Renal pelvis (tissue), 4 donors: ENCODE data around the gene SULT6B1. TPM values are rescaled to one million over a fixed set of nuclear protein-coding genes. Genes with fewer than 3 reads are reported as not detected.
"Not testable (repeated sequence)": the region's sequence is repeated elsewhere in the genome, so short reads cannot be mapped to it uniquely, and the experiment has no call there.

Experiments used
- DNase-seq: peaks from one replicate; pipeline ENCODE4 v3.0.0-alpha.2; 2013
- polyA plus RNA-seq, 3 donors: library from polyadenylated mRNA; unstranded; fragments of 120-200 nt; gene quantifications; one replicate each; pipeline ENCODE4 v1.2.1, GENCODE V29; 2013; ENCODE audit not compliant: insufficient read length in 3 of 3

Gene SULT6B1
- polyA plus RNA-seq, 3 donors, result not detected

- DNase-seq, result no peak
Observed at GRCh38 chr2:37198681-37199065, 10.2 kb upstream of the SULT6B1 start.

- DNase-seq, result peak; percentile 80
Observed at GRCh38 chr2:37196320-37197195, 8.1 kb upstream of the SULT6B1 start, which contains the start of gene CEBPZOS. Gene CEBPZOS, plus strand, starts transcription at chr2:37196496. Its CDS starts 3,209 bp downstream, at chr2:37199705.

- DNase-seq, result not testable (repeated sequence)
Observed at GRCh38 chr2:37195862-37196319, 7.4 kb upstream of the SULT6B1 start.

- no peak for DNase-seq
Observed at GRCh38 chr2:37192551-37192950, 4.1 kb upstream of the SULT6B1 start.

- DNase-seq, result no peak
Observed at GRCh38 chr2:37191747-37192146, 3.3 kb upstream of the SULT6B1 start.

- no peak for DNase-seq
Observed at GRCh38 chr2:37191253-37191652, 2.8 kb upstream of the SULT6B1 start.

- DNase-seq, result no peak
Observed at GRCh38 chr2:37190290-37190689, 1.8 kb upstream of the SULT6B1 start.

- no peak for DNase-seq
Observed at GRCh38 chr2:37189452-37190153, 1.1 kb upstream of the SULT6B1 start.

GRCh38 chr2:37181726-37182684 is 6.5 kb downstream of the SULT6B1 start:
- no peak for DNase-seq

- no peak for DNase-seq
Observed at GRCh38 chr2:37180640-37181039, 7.8 kb downstream of the SULT6B1 start.

- DNase-seq, result no peak
Observed at GRCh38 chr2:37180006-37180639, 8.3 kb downstream of the SULT6B1 start.

- no peak for DNase-seq
Observed at GRCh38 chr2:37173741-37174140, 14.7 kb downstream of the SULT6B1 start.

- no peak for DNase-seq
Observed at GRCh38 chr2:37171624-37171950, 16.9 kb downstream of the SULT6B1 start.

- peak; percentile 10 for DNase-seq
Observed at GRCh38 chr2:37168217-37168981, 20.1 kb downstream of the SULT6B1 start.

GRCh38 chr2:37167636-37168180 is 20.8 kb downstream of the SULT6B1 start:
- no peak for DNase-seq

- no peak for DNase-seq
Observed at GRCh38 chr2:37164757-37165156, 23.7 kb downstream of the SULT6B1 start.

GRCh38 chr2:37156857-37157714 is 31.4 kb downstream of the SULT6B1 start, which contains the start of gene EIF2AK2:
Gene EIF2AK2, minus strand, starts transcription at chr2:37156980. Its CDS starts 9,174 bp downstream, at chr2:37147806.
- peak; percentile 84 for DNase-seq

GRCh38 chr2:37156071-37156856 is 32.2 kb downstream of the SULT6B1 start:
- peak; percentile 62 for DNase-seq
